H1 (cell line): Measurements from ENCODE around the gene STBD1. TPM values are rescaled to one million over a fixed set of nuclear protein-coding genes. Genes with fewer than 3 reads are reported as not detected.

Experiments
- POU5F1 ChIP-seq: IDR thresholded peaks from 2 replicates; pipeline ENCODE4 v1.6.1; 2011; ENCODE audit warnings: low read depth, mild to moderate bottlenecking, low read length, moderate library complexity
- SRF ChIP-seq: IDR thresholded peaks from 2 replicates; pipeline ENCODE4 v1.6.1; 2011; ENCODE audit warnings: mild to moderate bottlenecking, low read depth, low read length, moderate library complexity
- TCF12 ChIP-seq: IDR thresholded peaks from 2 replicates; pipeline ENCODE4 v1.6.1; 2011; ENCODE audit warnings: low read depth, mild to moderate bottlenecking, low read length
- TEAD4 ChIP-seq: IDR thresholded peaks from 2 replicates; pipeline ENCODE4 v1.6.1; 2012; ENCODE audit warnings: low read depth, low read length, inconsistent platforms, mixed read lengths
- YY1 ChIP-seq: IDR thresholded peaks from 2 replicates; pipeline ENCODE4 v1.6.1; 2011; ENCODE audit warnings: low read depth, mild to moderate bottlenecking, low read length
- polyA plus RNA-seq, 7 experiments: library from polyadenylated mRNA; depleted of rRNA in 3 of 7; stranded (reverse) in 5 of 7; unstranded in 2 of 7; fragments of >200 nt in 5 of 7; fragments of 200-250 nt in 2 of 7; gene quantifications; 1 replicate in 5 of 7; 2 replicates in 1 of 7; 4 replicates in 1 of 7; pipeline versions ENCODE4 v1.2.1 to v1.2.3, GENCODE V29; 2011 to 2013; ENCODE audit warnings: missing spikeins in 2 of 7, mixed read lengths in 2 of 7
- total RNA-seq: library from RNA; stranded (reverse); fragmentation: NEBNext Ultra II Directional; extraction: Animal tissue kit (Norgen Biotek cat#: 25700); gene quantifications from 2 replicates; pipeline ENCODE4 v1.2.1, GENCODE V29; 2021
- TF ChIP-seq, protein P1 (sequence below): fragments of 300-600 bp; sonication (generic); IDR thresholded peaks from 2 replicates; pipeline ENCODE4 v1.7.1; 2012; ENCODE audit warnings: low read length, moderate library complexity, mild to moderate bottlenecking, inconsistent platforms; ENCODE audit not compliant: insufficient replicate concordance

Gene STBD1
- total and polyA plus RNA-seq, 2 of the 8 experiments (the other 6 are each of a cell fraction or from before 2014, with no cell fraction given) = 0.45 to 1.7 TPM

DNA sequence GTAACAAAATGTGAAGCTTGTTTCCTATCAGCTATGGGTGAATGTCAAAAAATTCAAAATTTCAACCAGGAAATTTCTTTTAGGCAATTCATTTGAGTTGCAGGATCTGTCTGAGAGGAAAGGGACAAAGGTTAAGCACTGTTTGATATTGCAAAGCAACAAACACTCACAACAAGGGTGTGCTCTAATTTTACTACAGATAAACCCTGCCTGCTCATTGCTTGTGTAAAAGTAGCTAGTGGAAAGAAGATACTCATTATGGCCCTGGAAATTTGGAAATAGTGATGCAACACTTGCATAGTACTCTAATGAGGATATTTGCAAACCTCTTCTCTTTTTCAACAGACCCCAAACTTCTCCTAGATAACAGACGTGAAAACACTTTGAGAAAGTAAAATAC lies 27.9 kb upstream of the STBD1 start (continued):
- TF ChIP-seq, protein P1, sequence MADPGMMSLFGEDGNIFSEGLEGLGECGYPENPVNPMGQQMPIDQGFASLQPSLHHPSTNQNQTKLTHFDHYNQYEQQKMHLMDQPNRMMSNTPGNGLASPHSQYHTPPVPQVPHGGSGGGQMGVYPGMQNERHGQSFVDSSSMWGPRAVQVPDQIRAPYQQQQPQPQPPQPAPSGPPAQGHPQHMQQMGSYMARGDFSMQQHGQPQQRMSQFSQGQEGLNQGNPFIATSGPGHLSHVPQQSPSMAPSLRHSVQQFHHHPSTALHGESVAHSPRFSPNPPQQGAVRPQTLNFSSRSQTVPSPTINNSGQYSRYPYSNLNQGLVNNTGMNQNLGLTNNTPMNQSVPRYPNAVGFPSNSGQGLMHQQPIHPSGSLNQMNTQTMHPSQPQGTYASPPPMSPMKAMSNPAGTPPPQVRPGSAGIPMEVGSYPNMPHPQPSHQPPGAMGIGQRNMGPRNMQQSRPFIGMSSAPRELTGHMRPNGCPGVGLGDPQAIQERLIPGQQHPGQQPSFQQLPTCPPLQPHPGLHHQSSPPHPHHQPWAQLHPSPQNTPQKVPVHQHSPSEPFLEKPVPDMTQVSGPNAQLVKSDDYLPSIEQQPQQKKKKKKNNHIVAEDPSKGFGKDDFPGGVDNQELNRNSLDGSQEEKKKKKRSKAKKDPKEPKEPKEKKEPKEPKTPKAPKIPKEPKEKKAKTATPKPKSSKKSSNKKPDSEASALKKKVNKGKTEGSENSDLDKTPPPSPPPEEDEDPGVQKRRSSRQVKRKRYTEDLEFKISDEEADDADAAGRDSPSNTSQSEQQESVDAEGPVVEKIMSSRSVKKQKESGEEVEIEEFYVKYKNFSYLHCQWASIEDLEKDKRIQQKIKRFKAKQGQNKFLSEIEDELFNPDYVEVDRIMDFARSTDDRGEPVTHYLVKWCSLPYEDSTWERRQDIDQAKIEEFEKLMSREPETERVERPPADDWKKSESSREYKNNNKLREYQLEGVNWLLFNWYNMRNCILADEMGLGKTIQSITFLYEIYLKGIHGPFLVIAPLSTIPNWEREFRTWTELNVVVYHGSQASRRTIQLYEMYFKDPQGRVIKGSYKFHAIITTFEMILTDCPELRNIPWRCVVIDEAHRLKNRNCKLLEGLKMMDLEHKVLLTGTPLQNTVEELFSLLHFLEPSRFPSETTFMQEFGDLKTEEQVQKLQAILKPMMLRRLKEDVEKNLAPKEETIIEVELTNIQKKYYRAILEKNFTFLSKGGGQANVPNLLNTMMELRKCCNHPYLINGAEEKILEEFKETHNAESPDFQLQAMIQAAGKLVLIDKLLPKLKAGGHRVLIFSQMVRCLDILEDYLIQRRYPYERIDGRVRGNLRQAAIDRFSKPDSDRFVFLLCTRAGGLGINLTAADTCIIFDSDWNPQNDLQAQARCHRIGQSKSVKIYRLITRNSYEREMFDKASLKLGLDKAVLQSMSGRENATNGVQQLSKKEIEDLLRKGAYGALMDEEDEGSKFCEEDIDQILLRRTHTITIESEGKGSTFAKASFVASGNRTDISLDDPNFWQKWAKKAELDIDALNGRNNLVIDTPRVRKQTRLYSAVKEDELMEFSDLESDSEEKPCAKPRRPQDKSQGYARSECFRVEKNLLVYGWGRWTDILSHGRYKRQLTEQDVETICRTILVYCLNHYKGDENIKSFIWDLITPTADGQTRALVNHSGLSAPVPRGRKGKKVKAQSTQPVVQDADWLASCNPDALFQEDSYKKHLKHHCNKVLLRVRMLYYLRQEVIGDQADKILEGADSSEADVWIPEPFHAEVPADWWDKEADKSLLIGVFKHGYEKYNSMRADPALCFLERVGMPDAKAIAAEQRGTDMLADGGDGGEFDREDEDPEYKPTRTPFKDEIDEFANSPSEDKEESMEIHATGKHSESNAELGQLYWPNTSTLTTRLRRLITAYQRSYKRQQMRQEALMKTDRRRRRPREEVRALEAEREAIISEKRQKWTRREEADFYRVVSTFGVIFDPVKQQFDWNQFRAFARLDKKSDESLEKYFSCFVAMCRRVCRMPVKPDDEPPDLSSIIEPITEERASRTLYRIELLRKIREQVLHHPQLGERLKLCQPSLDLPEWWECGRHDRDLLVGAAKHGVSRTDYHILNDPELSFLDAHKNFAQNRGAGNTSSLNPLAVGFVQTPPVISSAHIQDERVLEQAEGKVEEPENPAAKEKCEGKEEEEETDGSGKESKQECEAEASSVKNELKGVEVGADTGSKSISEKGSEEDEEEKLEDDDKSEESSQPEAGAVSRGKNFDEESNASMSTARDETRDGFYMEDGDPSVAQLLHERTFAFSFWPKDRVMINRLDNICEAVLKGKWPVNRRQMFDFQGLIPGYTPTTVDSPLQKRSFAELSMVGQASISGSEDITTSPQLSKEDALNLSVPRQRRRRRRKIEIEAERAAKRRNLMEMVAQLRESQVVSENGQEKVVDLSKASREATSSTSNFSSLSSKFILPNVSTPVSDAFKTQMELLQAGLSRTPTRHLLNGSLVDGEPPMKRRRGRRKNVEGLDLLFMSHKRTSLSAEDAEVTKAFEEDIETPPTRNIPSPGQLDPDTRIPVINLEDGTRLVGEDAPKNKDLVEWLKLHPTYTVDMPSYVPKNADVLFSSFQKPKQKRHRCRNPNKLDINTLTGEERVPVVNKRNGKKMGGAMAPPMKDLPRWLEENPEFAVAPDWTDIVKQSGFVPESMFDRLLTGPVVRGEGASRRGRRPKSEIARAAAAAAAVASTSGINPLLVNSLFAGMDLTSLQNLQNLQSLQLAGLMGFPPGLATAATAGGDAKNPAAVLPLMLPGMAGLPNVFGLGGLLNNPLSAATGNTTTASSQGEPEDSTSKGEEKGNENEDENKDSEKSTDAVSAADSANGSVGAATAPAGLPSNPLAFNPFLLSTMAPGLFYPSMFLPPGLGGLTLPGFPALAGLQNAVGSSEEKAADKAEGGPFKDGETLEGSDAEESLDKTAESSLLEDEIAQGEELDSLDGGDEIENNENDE = no peak
- TF ChIP-seq POU5F1 (no peak), TCF12 (no peak), TEAD4 (no peak), SRF (no peak), YY1 (no peak)
